ENCODE measurements around the gene TMPRSS4.

Gene TMPRSS4

GRCh38 chr11:118167253-118167652, 90.4 kb downstream of the TMPRSS4 start:
- no peak for TF ChIP-seq ZNF274 (IDR thresholded peaks at IDR 0.05; ENCODE audit: low read depth, low read length)
- no peak overlapping the region for H3K4me3 ChIP-seq (ENCODE audit: low read length)

DNA sequence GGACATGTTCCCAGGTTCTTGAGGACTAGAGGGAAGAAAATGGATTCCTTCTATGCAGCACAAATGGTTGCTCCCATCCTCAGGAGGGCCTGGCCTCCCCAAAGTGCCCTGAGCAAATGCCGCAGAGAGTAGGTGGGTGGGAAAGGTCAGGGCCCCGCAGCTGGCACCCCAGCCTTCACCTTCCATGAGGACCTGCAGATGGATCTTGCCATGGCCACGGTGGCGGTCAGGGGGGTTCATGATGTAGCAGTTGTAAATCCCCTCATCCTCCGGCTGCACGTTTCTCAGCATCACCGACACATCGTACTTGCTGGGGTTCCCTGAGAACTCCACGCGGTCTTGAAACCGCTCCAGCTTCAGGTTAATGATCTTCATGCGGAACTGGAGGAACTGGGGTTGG, 91.0 kb downstream of the TMPRSS4 start:
- no peak for TF ChIP-seq ZNF274 (IDR thresholded peaks at IDR 0.05; ENCODE audit: low read depth, low read length)
- no peak overlapping the region for H3K4me3 ChIP-seq (ENCODE audit: low read length)

DNA sequence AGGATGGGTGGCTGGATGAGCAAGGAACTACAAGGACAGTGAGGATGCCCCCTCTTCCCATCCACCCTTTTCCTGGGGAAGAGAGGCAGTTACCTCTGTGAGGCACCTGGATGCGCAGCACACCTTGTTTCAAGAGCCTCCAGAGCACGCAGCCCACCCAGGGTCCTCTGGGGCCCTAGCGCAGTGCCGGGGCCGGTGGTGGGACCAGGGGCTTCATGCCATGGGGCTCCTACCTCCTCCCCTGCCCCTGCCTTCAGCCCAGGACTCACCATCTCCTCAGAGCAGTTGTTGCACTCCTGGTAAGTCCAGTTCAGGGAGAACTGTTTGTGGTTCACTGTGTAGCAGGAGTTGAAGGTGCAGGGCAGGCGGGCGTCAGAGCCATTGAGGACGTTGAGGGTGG, 91.4 kb downstream of the TMPRSS4 start:
- H3K4me3 ChIP-seq (ENCODE audit: low read length): no peak overlapping the region
- no peak for TF ChIP-seq ZNF274 (IDR thresholded peaks at IDR 0.05; ENCODE audit: low read depth, low read length)

DNA sequence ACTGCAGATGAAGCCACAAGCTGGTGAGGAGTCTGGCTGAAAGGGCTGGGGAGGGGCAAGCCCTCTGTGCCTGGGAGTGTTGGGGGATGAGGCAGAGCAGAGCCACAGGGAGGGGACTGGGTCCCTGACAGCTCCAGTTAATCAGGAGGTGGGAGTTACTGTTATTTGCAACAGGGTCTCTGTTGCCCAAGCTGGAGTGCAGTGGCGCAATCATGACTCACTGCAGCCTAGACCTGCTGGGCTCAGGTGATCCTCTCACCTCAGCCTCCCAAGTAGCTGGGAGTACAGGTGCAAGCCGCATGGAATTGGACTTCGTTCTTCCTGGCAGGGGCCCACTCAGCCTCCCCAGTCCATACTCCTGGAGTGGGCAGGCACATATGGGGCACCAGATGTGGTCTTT, 91.9 kb downstream of the TMPRSS4 start:
- TF ChIP-seq ZNF274 (IDR thresholded peaks at IDR 0.05; ENCODE audit: low read depth, low read length): no peak
- no peak overlapping the region for H3K4me3 ChIP-seq (ENCODE audit: low read length)

DNA sequence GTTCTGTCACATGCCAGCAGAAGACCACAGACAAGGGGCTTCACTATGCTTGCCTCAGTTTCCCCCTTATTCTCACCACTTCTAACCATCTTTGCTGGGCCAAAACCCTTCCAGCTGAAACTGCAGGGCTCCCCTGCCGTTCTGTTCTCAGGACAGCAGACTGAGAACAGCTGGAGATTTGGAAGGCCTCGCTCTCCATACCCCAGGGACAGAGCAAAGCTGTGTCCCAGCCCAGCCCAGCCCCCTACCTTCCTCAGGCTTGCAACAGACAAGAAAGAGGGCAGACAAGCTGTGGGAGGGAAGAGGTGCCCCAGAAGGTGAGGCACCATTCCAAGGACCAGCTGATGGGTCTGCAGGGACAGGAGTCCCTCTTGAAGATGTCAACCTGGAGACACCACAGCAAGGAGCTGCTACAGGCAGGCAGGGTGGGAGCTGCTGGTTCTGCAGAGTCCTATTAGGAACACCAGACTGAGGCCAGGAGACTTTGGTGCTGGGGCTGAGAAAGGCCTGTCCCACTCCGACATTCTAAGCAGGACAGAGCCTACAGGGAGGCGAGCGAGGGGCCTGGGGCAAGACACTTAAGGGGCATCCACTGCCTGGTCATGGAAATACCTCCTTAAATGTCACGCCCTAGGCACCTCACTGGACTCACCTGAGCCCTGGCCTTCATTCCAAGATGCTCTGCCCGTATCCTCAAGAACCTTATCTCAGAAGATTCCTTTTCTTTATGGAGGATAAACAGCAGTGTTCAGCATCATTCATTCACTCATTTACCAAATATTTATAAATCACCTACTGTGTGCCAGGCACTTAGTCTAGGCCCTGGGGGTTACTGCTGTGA, 92.6 kb downstream of the TMPRSS4 start:
- no peak overlapping the region for H3K4me3 ChIP-seq (ENCODE audit: low read length)
- no peak for TF ChIP-seq ZNF274 (IDR thresholded peaks at IDR 0.05; ENCODE audit: low read depth, low read length)

DNA sequence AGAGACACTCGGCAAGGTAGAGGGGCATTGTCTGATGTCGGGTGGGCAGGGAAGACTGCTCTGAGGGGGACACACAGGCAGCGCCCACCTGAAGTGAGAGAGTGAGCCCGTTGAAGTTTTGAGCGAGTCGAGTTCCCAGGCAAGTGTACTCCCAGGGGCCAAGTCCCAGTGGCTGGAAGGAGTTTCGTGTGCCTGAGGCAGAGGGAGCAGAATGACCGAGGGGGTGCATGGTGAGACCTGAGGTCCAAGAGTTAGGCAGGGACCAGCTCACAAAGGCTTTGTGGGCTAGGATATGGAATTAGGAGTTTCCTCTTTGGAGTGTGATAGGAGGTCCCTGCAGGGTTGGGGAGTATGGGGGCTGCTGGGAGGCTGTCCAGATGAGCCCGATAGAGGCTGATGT, 93.4 kb downstream of the TMPRSS4 start:
- no peak overlapping the region for H3K4me3 ChIP-seq (ENCODE audit: low read length)
- no peak for TF ChIP-seq ZNF274 (IDR thresholded peaks at IDR 0.05; ENCODE audit: low read depth, low read length)

DNA sequence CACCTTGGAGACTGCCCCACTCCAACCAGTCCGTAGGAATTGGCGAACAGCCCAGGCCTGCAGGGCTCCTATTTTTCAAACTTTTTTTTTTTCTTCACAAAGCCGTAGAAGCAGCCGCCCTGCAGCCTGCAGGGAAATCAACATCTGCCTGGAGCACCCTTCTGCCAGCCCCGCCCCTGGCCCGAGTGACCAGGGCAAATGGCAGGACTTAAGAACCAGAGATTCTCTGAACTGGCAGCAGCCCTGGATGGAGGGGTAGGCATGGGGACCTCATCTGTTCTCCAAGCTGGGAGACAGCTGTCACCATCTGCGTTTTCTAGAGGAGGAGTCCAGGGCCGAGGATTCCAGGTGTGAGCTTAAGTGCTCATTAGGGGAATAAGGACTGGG, 94.0 kb downstream of the TMPRSS4 start:
- no peak for TF ChIP-seq ZNF274 (IDR thresholded peaks at IDR 0.05; ENCODE audit: low read depth, low read length)
- no peak overlapping the region for H3K4me3 ChIP-seq (ENCODE audit: low read length)
